GM23338 (cell line): Measurements from ENCODE around the gene FAM120A. TPM values are rescaled to one million over a fixed set of nuclear protein-coding genes. Genes with fewer than 3 reads are reported as not detected.

ENCODE experiments used
- ATAC-seq: fragments of 200-7000 bp; cut with Tn5 transposase; 3 replicates; pipeline ENCODE4 v1.9.1; 2020
- DNase-seq: peaks from one replicate; pipeline ENCODE4 v3.0.0-alpha.2; 2015; ENCODE audit warnings: low spot score
- H2AFZ ChIP-seq: fragments of 200-600 bp; sonication (generic); 2 replicates; pipeline ENCODE4 v1.8.0; 2016; ENCODE audit warnings: antibody characterized with exemption, mild to moderate bottlenecking, moderate library complexity
- H3F3A ChIP-seq: fragments of 200-600 bp; sonication (generic); replicated peaks from 2 replicates; pipeline ENCODE4 v1.8.0; 2017; ENCODE audit warnings: antibody characterized with exemption, mixed run types, low read depth
- H3K27ac ChIP-seq: fragments of 200-600 bp; sonication (generic); 2 replicates; pipeline ENCODE4 v1.6.1; 2016; ENCODE audit warnings: low read depth
- H3K27me3 ChIP-seq: fragments of 200-600 bp; sonication (generic); 2 replicates; pipeline ENCODE4 v1.8.0; 2016; ENCODE audit warnings: mild to moderate bottlenecking, mixed run types, moderate library complexity; ENCODE audit not compliant: insufficient read depth
- H3K36me3 ChIP-seq: fragments of 200-600 bp; sonication (generic); 2 replicates; pipeline ENCODE4 v1.8.0; 2016; ENCODE audit warnings: mild to moderate bottlenecking; ENCODE audit not compliant: insufficient read depth
- H3K4me1 ChIP-seq: fragments of 200-600 bp; sonication (generic); 2 replicates; pipeline ENCODE4 v1.8.0; 2016; ENCODE audit warnings: mild to moderate bottlenecking, moderate library complexity; ENCODE audit not compliant: insufficient read depth
- H3K4me2 ChIP-seq: fragments of 200-600 bp; sonication (generic); 2 replicates; pipeline ENCODE4 v1.7.1; 2017; ENCODE audit warnings: mixed run types
- H3K4me3 ChIP-seq: fragments of 200-600 bp; sonication (generic); 2 replicates; pipeline ENCODE4 v1.6.1; 2016; ENCODE audit warnings: mixed run types
- H3K79me2 ChIP-seq: fragments of 200-600 bp; sonication (generic); replicated peaks from 2 replicates; pipeline ENCODE4 v1.8.0; 2017; ENCODE audit warnings: mild to moderate bottlenecking; ENCODE audit not compliant: insufficient read depth
- H3K9me2 ChIP-seq: fragments of 200-600 bp; sonication (generic); 2 replicates; pipeline ENCODE4 v1.8.0; 2017; ENCODE audit not compliant: insufficient read depth
- H4K20me1 ChIP-seq: fragments of 200-600 bp; sonication (generic); replicated peaks from 2 replicates; pipeline ENCODE4 v1.8.0; 2017; ENCODE audit warnings: mild to moderate bottlenecking; ENCODE audit not compliant: insufficient read depth
- H3K27ac Mint-ChIP-seq: 2 replicates; pipeline ENCODE4 v1.8.0; 2020; ENCODE audit warnings: inconsistent platforms, mild to moderate bottlenecking, moderate library complexity, mixed read lengths
- H3K27me3 Mint-ChIP-seq: 3 replicates; pipeline ENCODE4 v1.8.0; 2022; ENCODE audit warnings: low read depth, mild to moderate bottlenecking, moderate library complexity, mixed read lengths, inconsistent platforms; ENCODE audit not compliant: insufficient read depth, poor library complexity
- H3K36me3 Mint-ChIP-seq: 3 replicates; pipeline ENCODE4 v1.8.0; 2021; ENCODE audit warnings: low read depth, mild to moderate bottlenecking, inconsistent platforms, moderate library complexity, mixed read lengths
- H3K4me1 Mint-ChIP-seq: 3 replicates; pipeline ENCODE4 v1.8.0; 2020; ENCODE audit warnings: mild to moderate bottlenecking, inconsistent platforms, mixed read lengths
- H3K4me3 Mint-ChIP-seq: 3 replicates; pipeline ENCODE4 v1.8.0; 2021; ENCODE audit warnings: moderate library complexity, mild to moderate bottlenecking, inconsistent platforms, mixed read lengths
- H3K9me3 Mint-ChIP-seq: 3 replicates; pipeline ENCODE4 v1.8.0; 2020; ENCODE audit warnings: moderate library complexity, mild to moderate bottlenecking, inconsistent platforms, mixed read lengths
- CREB1 ChIP-seq: fragments of 250-450 bp; sonication (Bioruptor Pico); IDR thresholded peaks from 2 replicates; pipeline ENCODE4 v1.5.0; 2020; ENCODE audit warnings: low read depth, mild to moderate bottlenecking, moderate library complexity
- EZH2 ChIP-seq: fragments of 200-600 bp; sonication (generic); IDR thresholded peaks from one replicate; pipeline ENCODE4 v1.8.0; 2017; ENCODE audit warnings: antibody characterized with exemption, mild to moderate bottlenecking, low read depth; ENCODE audit not compliant: unreplicated experiment
- EZH2phosphoT487 ChIP-seq: fragments of 200-600 bp; sonication (generic); IDR thresholded peaks from one replicate; pipeline ENCODE4 v1.8.1; 2018; ENCODE audit warnings: antibody characterized with exemption; ENCODE audit not compliant: unreplicated experiment
- JUNB ChIP-seq: IDR thresholded peaks from one replicate; pipeline ENCODE4 v1.6.1; 2016; ENCODE audit warnings: antibody characterized with exemption; ENCODE audit not compliant: unreplicated experiment
- NANOG ChIP-seq: IDR thresholded peaks from 2 replicates; pipeline ENCODE4 v1.6.1; 2016; ENCODE audit warnings: antibody characterized with exemption, borderline replicate concordance
- POLR2AphosphoS5 ChIP-seq: IDR thresholded peaks from 2 replicates; pipeline ENCODE4 v1.6.1; 2016; ENCODE audit warnings: antibody characterized with exemption, low read depth
- STAT1 ChIP-seq: IDR thresholded peaks from one replicate; pipeline ENCODE4 v1.6.1; 2016; ENCODE audit warnings: antibody characterized with exemption; ENCODE audit not compliant: unreplicated experiment
- ZNF114 ChIP-seq: fragments of 250-450 bp; sonication (Bioruptor Pico); IDR thresholded peaks from 2 replicates; pipeline ENCODE4 v1.5.0; 2020; ENCODE audit warnings: mild to moderate bottlenecking, moderate library complexity
- ZNF331 ChIP-seq: fragments of 250-450 bp; sonication (Bioruptor Pico); IDR thresholded peaks from 2 replicates; pipeline ENCODE4 v1.5.0; 2020; ENCODE audit warnings: low read depth, mild to moderate bottlenecking, moderate library complexity
- polyA plus RNA-seq: library from polyadenylated mRNA; unstranded; fragments of >200 nt; fragmentation: Nextera tagmentation; extraction: Ambion mirVana; gene quantifications from 2 replicates; pipeline ENCODE4 v1.2.1, GENCODE V29; 2016
- total RNA-seq: library from RNA; depleted of rRNA; stranded (reverse); fragments of >200 nt; shearing (Covaris generic); gene quantifications from 2 replicates; pipeline ENCODE4 v1.2.3, GENCODE V29; 2014
- TF ChIP-seq, protein P1 (sequence below): IDR thresholded peaks from 2 replicates; pipeline ENCODE4 v1.6.1; 2016; ENCODE audit warnings: antibody characterized with exemption
- TF ChIP-seq, protein P2 (sequence below): IDR thresholded peaks from one replicate; pipeline ENCODE4 v1.6.1; 2018; ENCODE audit warnings: antibody characterized with exemption; ENCODE audit not compliant: unreplicated experiment
- TF ChIP-seq, protein P3 (sequence below), 2 experiments: fragments of 200-600 bp in 1 of 2; sonication (generic) in 1 of 2; conservative IDR thresholded peaks; 2 replicates each; pipeline versions ENCODE4 v1.5.1 to v1.6.1; 2016 to 2017; ENCODE audit warnings: antibody characterized with exemption in 2 of 2, low read depth in 2 of 2, mild to moderate bottlenecking in 2 of 2, moderate library complexity in 1 of 2
- TF ChIP-seq, protein P4 (sequence below): fragments of 250-450 bp; sonication (Bioruptor Pico); IDR thresholded peaks from 2 replicates; pipeline ENCODE4 v1.5.0; 2020; ENCODE audit warnings: mild to moderate bottlenecking, moderate library complexity

The FAM120A gene
- total and polyA plus RNA-seq, 2 experiments from 2014 or later = 28.2 to 52.5 TPM

DNA sequence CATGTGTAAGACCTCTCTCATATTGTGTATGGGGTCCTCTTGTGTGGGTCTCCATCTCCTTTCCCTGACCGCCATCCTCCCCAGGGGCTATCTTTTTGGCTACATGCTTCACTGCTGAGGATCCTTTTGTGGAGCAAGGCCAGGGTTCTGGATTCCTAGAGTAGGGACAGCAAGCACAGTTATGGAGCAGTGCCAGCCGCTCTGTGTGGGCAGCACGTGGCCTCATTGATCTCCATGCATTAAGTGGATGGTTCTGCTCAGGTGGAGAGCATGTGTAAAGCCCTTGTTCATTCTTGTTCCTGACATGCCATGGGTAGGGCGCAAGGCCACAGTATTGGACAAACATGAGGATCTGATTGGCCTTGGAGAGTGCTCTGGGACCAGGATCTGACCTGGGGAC, 133.8 kb downstream of the FAM120A start:
- H3K4me3 ChIP-seq = no peak overlapping the region
- H2AFZ ChIP-seq = no peak overlapping the region
- Mint-ChIP-seq H3K36me3 (no peaks in the 10 kb centered on the region; the same call in 1 of the 3 replicates), H3K27ac (no peak overlapping the region; the same call in 1 of the 2 replicates), H3K27me3 (peaks cover 6% of the 10 kb centered on the region), H3K4me1 (peaks cover 42% of the 10 kb centered on the region), H3K9me3 (no peaks in the 10 kb centered on the region), H3K4me3 (no peak overlapping the region)
- ATAC-seq = no peak
- no peak for DNase-seq
- H3K4me1 ChIP-seq = no peaks in the 10 kb centered on the region
- no peaks in the 10 kb centered on the region for H3K27me3 ChIP-seq
- TF ChIP-seq NANOG (no peak), EZH2 (no peak), EZH2phosphoT487 (no peak), ZNF114 (CRISPR knock-in tag) (no peak), CREB1 (CRISPR knock-in tag) (no peak), POLR2AphosphoS5 (no peak), JUNB (no peak), ZNF331 (CRISPR knock-in tag) (no peak), STAT1 (no peak)
- TF ChIP-seq, protein P1, sequence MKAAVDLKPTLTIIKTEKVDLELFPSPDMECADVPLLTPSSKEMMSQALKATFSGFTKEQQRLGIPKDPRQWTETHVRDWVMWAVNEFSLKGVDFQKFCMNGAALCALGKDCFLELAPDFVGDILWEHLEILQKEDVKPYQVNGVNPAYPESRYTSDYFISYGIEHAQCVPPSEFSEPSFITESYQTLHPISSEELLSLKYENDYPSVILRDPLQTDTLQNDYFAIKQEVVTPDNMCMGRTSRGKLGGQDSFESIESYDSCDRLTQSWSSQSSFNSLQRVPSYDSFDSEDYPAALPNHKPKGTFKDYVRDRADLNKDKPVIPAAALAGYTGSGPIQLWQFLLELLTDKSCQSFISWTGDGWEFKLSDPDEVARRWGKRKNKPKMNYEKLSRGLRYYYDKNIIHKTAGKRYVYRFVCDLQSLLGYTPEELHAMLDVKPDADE = no peak
- TF ChIP-seq, protein P2, sequence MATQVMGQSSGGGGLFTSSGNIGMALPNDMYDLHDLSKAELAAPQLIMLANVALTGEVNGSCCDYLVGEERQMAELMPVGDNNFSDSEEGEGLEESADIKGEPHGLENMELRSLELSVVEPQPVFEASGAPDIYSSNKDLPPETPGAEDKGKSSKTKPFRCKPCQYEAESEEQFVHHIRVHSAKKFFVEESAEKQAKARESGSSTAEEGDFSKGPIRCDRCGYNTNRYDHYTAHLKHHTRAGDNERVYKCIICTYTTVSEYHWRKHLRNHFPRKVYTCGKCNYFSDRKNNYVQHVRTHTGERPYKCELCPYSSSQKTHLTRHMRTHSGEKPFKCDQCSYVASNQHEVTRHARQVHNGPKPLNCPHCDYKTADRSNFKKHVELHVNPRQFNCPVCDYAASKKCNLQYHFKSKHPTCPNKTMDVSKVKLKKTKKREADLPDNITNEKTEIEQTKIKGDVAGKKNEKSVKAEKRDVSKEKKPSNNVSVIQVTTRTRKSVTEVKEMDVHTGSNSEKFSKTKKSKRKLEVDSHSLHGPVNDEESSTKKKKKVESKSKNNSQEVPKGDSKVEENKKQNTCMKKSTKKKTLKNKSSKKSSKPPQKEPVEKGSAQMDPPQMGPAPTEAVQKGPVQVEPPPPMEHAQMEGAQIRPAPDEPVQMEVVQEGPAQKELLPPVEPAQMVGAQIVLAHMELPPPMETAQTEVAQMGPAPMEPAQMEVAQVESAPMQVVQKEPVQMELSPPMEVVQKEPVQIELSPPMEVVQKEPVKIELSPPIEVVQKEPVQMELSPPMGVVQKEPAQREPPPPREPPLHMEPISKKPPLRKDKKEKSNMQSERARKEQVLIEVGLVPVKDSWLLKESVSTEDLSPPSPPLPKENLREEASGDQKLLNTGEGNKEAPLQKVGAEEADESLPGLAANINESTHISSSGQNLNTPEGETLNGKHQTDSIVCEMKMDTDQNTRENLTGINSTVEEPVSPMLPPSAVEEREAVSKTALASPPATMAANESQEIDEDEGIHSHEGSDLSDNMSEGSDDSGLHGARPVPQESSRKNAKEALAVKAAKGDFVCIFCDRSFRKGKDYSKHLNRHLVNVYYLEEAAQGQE = no peak
- TF ChIP-seq, protein P3, sequence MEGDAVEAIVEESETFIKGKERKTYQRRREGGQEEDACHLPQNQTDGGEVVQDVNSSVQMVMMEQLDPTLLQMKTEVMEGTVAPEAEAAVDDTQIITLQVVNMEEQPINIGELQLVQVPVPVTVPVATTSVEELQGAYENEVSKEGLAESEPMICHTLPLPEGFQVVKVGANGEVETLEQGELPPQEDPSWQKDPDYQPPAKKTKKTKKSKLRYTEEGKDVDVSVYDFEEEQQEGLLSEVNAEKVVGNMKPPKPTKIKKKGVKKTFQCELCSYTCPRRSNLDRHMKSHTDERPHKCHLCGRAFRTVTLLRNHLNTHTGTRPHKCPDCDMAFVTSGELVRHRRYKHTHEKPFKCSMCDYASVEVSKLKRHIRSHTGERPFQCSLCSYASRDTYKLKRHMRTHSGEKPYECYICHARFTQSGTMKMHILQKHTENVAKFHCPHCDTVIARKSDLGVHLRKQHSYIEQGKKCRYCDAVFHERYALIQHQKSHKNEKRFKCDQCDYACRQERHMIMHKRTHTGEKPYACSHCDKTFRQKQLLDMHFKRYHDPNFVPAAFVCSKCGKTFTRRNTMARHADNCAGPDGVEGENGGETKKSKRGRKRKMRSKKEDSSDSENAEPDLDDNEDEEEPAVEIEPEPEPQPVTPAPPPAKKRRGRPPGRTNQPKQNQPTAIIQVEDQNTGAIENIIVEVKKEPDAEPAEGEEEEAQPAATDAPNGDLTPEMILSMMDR (conservative IDR thresholded peaks at IDR 0.05; ENCODE audit: low read depth in 2 of 2) = no peak
- TF ChIP-seq, protein P4, sequence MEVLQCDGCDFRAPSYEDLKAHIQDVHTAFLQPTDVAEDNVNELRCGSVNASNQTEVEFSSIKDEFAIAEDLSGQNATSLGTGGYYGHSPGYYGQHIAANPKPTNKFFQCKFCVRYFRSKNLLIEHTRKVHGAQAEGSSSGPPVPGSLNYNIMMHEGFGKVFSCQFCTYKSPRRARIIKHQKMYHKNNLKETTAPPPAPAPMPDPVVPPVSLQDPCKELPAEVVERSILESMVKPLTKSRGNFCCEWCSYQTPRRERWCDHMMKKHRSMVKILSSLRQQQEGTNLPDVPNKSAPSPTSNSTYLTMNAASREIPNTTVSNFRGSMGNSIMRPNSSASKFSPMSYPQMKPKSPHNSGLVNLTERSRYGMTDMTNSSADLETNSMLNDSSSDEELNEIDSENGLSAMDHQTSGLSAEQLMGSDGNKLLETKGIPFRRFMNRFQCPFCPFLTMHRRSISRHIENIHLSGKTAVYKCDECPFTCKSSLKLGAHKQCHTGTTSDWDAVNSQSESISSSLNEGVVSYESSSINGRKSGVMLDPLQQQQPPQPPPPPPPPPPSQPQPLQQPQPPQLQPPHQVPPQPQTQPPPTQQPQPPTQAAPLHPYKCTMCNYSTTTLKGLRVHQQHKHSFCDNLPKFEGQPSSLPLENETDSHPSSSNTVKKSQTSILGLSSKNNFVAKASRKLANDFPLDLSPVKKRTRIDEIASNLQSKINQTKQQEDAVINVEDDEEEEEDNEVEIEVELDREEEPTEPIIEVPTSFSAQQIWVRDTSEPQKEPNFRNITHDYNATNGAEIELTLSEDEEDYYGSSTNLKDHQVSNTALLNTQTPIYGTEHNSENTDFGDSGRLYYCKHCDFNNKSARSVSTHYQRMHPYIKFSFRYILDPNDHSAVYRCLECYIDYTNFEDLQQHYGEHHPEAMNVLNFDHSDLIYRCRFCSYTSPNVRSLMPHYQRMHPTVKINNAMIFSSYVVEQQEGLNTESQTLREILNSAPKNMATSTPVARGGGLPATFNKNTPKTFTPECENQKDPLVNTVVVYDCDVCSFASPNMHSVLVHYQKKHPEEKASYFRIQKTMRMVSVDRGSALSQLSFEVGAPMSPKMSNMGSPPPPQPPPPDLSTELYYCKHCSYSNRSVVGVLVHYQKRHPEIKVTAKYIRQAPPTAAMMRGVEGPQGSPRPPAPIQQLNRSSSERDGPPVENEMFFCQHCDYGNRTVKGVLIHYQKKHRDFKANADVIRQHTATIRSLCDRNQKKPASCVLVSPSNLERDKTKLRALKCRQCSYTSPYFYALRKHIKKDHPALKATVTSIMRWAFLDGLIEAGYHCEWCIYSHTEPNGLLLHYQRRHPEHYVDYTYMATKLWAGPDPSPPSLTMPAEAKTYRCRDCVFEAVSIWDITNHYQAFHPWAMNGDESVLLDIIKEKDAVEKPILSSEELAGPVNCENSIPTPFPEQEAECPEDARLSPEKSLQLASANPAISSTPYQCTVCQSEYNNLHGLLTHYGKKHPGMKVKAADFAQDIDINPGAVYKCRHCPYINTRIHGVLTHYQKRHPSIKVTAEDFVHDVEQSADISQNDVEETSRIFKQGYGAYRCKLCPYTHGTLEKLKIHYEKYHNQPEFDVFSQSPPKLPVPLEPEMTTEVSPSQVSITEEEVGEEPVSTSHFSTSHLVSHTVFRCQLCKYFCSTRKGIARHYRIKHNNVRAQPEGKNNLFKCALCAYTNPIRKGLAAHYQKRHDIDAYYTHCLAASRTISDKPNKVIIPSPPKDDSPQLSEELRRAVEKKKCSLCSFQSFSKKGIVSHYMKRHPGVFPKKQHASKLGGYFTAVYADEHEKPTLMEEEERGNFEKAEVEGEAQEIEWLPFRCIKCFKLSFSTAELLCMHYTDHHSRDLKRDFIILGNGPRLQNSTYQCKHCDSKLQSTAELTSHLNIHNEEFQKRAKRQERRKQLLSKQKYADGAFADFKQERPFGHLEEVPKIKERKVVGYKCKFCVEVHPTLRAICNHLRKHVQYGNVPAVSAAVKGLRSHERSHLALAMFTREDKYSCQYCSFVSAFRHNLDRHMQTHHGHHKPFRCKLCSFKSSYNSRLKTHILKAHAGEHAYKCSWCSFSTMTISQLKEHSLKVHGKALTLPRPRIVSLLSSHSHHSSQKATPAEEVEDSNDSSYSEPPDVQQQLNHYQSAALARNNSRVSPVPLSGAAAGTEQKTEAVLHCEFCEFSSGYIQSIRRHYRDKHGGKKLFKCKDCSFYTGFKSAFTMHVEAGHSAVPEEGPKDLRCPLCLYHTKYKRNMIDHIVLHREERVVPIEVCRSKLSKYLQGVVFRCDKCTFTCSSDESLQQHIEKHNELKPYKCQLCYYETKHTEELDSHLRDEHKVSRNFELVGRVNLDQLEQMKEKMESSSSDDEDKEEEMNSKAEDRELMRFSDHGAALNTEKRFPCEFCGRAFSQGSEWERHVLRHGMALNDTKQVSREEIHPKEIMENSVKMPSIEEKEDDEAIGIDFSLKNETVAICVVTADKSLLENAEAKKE = no peak
- H3K36me3 ChIP-seq = no peaks in the 10 kb centered on the region
- no peaks in the 10 kb centered on the region for H3K9me2 ChIP-seq
- H3F3A ChIP-seq = no peaks in the 10 kb centered on the region
- peaks cover 12% of the 10 kb centered on the region for H4K20me1 ChIP-seq
- no peak overlapping the region for H3K4me2 ChIP-seq
- H3K27ac ChIP-seq = no peak overlapping the region
- H3K79me2 ChIP-seq = peaks cover 63% of the 10 kb centered on the region
